Uterus (tissue), 4 donors: Measurements from ENCODE around the gene MGST2. TPM values are rescaled to one million over a fixed set of nuclear protein-coding genes. Genes with fewer than 3 reads are reported as not detected.

Experiments
- DNase-seq, 2 donors: peaks; one replicate each; pipeline ENCODE4 v3.0.0-alpha.2; 2019 to 2020
- H3K27ac ChIP-seq, 2 donors: fragments of 200-600 bp; sonication (generic); 1 replicate in 1 of 2; 2 replicates in 1 of 2; pipeline ENCODE4 v1.5.1; 2016 to 2018
- H3K27me3 ChIP-seq, 2 donors: fragments of 200-600 bp; sonication (generic); one replicate each; pipeline ENCODE4 v1.5.1; 2018 to 2019; ENCODE audit warnings: control low read depth in 1 of 2
- H3K36me3 ChIP-seq, 2 donors: fragments of 200-600 bp; sonication (generic); one replicate each; pipeline ENCODE4 v1.5.1; 2019; ENCODE audit warnings: control low read depth in 1 of 2
- H3K4me1 ChIP-seq, 2 donors: fragments of 200-600 bp; sonication (generic); one replicate each; pipeline ENCODE4 v1.5.1; 2018 to 2019; ENCODE audit warnings: control low read depth in 1 of 2
- H3K4me3 ChIP-seq, 2 donors: fragments of 200-600 bp; sonication (generic); 1 replicate in 1 of 2; 2 replicates in 1 of 2; pipeline ENCODE4 v1.5.1; 2018 to 2019; ENCODE audit warnings: mild to moderate bottlenecking in 1 of 2
- H3K9me3 ChIP-seq, 2 donors: fragments of 200-600 bp; sonication (generic); one replicate each; pipeline ENCODE4 v1.5.1; 2019; ENCODE audit warnings: control low read depth in 1 of 2
- POLR2A ChIP-seq, 2 donors: fragments of 450-650 bp; IDR thresholded peaks; one replicate each; pipeline ENCODE4 v1.6.1; 2016; ENCODE audit warnings: antibody characterized with exemption in 2 of 2, mild to moderate bottlenecking in 1 of 2, moderate library complexity in 1 of 2
- intact Hi-C: fragments of 100-400 bp; cut with DNase I; formaldehyde crosslinking; loops from one replicate; pipeline ENCODE4 v1.15.1; 2023; ENCODE audit warnings: low total_unique reads
- total RNA-seq, 4 donors: library from RNA; depleted of rRNA in 3 of 4; stranded (reverse); fragments of >200 nt in 3 of 4; gene quantifications; one replicate each; pipeline versions ENCODE4 v1.1.0 to v1.2.4, GENCODE V29; 2014 to 2023
- TF ChIP-seq, protein P1 (sequence below), 4 experiments: fragments of 200-600 bp in 2 of 4; fragments of 450-650 bp in 2 of 4; sonication (generic) in 2 of 4; IDR thresholded peaks; one replicate each; pipeline ENCODE4 v1.5.1; 2016 to 2019; ENCODE audit warnings: antibody characterized with exemption in 4 of 4, mild to moderate bottlenecking in 2 of 4, moderate library complexity in 1 of 4
- donor health status: DM: yes; HTN: yes; CAD: no.

Gene MGST2
- total RNA-seq, 4 donors from 2014 or later: 19.4 to 141 (median 40.7) TPM

DNA sequence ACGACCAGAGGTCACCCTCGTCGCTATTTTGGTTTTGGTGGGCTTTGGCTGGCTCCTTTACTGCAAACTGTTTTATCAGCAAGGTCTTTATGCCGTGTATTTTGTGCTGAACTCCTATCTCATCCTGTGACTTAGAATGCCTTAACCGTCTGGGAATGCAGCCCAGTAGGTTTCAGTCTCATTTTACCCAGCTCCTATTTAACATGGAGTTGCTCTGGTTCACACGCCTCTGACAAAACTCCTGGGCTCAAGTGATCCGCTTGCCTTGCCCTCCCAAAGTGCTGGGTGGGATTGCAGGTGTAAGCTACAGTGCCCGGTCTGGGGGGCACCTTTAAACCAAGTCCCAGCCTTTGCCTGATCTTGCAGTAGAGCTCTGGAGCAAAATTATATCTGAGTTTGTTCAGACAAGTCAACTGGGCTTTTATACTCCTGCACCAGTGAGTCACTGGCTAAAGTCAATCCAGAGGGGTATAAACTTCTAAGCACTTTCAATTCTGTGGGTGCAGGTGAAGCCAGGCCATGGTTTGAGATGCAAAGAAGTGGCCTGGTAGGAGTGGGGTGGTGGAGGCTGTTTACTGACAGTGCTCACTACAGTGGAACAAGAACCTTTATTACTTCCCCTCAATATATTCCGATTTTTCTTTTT lies 50.2 kb downstream of the MGST2 start:
- H3K27me3 ChIP-seq: no peaks in the 10 kb centered on the region
- no peak for DNase-seq
- H3K27ac ChIP-seq: peak overlapping the region; percentile 30 to 31
- intact Hi-C loops: no loop called here
- H3K36me3 ChIP-seq: no peaks in the 10 kb centered on the region
- no peak for TF ChIP-seq POLR2A (IDR thresholded peaks at IDR 0.05)
- TF ChIP-seq, protein P1, sequence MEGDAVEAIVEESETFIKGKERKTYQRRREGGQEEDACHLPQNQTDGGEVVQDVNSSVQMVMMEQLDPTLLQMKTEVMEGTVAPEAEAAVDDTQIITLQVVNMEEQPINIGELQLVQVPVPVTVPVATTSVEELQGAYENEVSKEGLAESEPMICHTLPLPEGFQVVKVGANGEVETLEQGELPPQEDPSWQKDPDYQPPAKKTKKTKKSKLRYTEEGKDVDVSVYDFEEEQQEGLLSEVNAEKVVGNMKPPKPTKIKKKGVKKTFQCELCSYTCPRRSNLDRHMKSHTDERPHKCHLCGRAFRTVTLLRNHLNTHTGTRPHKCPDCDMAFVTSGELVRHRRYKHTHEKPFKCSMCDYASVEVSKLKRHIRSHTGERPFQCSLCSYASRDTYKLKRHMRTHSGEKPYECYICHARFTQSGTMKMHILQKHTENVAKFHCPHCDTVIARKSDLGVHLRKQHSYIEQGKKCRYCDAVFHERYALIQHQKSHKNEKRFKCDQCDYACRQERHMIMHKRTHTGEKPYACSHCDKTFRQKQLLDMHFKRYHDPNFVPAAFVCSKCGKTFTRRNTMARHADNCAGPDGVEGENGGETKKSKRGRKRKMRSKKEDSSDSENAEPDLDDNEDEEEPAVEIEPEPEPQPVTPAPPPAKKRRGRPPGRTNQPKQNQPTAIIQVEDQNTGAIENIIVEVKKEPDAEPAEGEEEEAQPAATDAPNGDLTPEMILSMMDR (IDR thresholded peaks at IDR 0.05): no peak
- no peaks in the 10 kb centered on the region for H3K9me3 ChIP-seq
- no peak overlapping the region for H3K4me3 ChIP-seq
- no peaks in the 10 kb centered on the region for H3K4me1 ChIP-seq

DNA sequence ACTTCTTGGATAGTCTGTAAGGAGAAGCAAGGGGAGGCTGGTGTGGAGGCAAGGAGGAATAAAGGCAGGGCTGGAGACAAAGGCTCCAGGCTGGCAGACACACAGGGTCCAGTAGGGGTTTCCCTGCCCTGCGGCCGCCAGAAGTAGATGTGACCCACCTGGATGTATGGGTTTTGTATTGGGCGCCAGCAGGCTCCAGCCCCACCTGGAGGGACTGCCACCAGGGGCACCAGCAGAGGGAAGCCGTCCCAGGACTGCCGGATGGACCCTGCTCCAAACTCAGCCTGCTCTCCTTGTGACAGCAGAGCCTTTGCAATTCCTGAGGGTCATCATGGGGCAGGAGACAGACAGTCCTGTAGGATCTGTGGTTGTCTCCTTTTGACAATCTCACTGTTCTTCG lies 52.7 kb downstream of the MGST2 start:
- intact Hi-C loops: no loop called here
- TF ChIP-seq POLR2A (IDR thresholded peaks at IDR 0.05): no peak
- TF ChIP-seq, protein P1 (IDR thresholded peaks at IDR 0.05): no peak

GRCh38 chr4:139718833-139719232 lies 53.2 kb downstream of the MGST2 start:
- no peak for DNase-seq
- H3K36me3 ChIP-seq: no peaks in the 10 kb centered on the region
- no peaks in the 10 kb centered on the region for H3K9me3 ChIP-seq
- TF ChIP-seq, protein P1 (IDR thresholded peaks at IDR 0.05): no peak
- TF ChIP-seq POLR2A (IDR thresholded peaks at IDR 0.05): no peak
- no peak overlapping the region for H3K27ac ChIP-seq
- H3K4me3 ChIP-seq: no peak overlapping the region
- H3K4me1 ChIP-seq: no peaks in the 10 kb centered on the region
- intact Hi-C loops: no loop called here
- H3K27me3 ChIP-seq: no peaks in the 10 kb centered on the region

More for the DNA sequence above, 52.7 kb downstream of the MGST2 start:
- DNase-seq: no peak
- no peak overlapping the region for H3K27ac ChIP-seq
- no peaks in the 10 kb centered on the region for H3K27me3 ChIP-seq
- H3K9me3 ChIP-seq: no peaks in the 10 kb centered on the region
- H3K36me3 ChIP-seq: no peaks in the 10 kb centered on the region
- H3K4me3 ChIP-seq: no peak overlapping the region
- no peaks in the 10 kb centered on the region for H3K4me1 ChIP-seq

- no peak for DNase-seq
- Histone ChIP-seq H3K4me1 (no peaks in the 10 kb centered on the region), H3K36me3 (no peaks in the 10 kb centered on the region), H3K27ac (no peak overlapping the region), H3K27me3 (no peaks in the 10 kb centered on the region), H3K4me3 (no peak overlapping the region), H3K9me3 (no peaks in the 10 kb centered on the region)
- intact Hi-C loops: no loop called here
- no peak for TF ChIP-seq POLR2A (IDR thresholded peaks at IDR 0.05)
- TF ChIP-seq, protein P1 (IDR thresholded peaks at IDR 0.05): no peak
These were observed 53.9 kb downstream of the MGST2 start for GRCh38 chr4:139719381-139720101.

- H3K4me3 ChIP-seq: no peak overlapping the region
- no peak overlapping the region for H3K27ac ChIP-seq
- no peaks in the 10 kb centered on the region for H3K4me1 ChIP-seq
- no peaks in the 10 kb centered on the region for H3K36me3 ChIP-seq
- TF ChIP-seq, protein P1 (IDR thresholded peaks at IDR 0.05): no peak
- TF ChIP-seq POLR2A (IDR thresholded peaks at IDR 0.05): no peak
- no peaks in the 10 kb centered on the region for H3K9me3 ChIP-seq
- H3K27me3 ChIP-seq: no peaks in the 10 kb centered on the region
- intact Hi-C loops: no loop called here
- no peak for DNase-seq
These were observed 55.2 kb downstream of the MGST2 start for GRCh38 chr4:139720806-139721205.
